Right atrium auricular region (tissue), 2 donors: ENCODE measurements around the gene CWF19L1. TPM values are rescaled to one million over a fixed set of nuclear protein-coding genes. Genes with fewer than 3 reads are reported as not detected.
"Not testable (repeated sequence)": the region's sequence is repeated elsewhere in the genome, so short reads cannot be mapped to it uniquely, and the experiment has no call there.

Source experiments
- DNase-seq: peaks from one replicate; pipeline ENCODE4 v3.0.0-alpha.2; 2019; ENCODE audit warnings: low spot score
- H3K27ac ChIP-seq, 2 donors: fragments of 200-600 bp; sonication (generic); 1 replicate in 1 of 2; 2 replicates in 1 of 2; pipeline ENCODE4 v1.5.1; 2016 to 2019
- H3K27me3 ChIP-seq, 2 donors: fragments of 200-600 bp; sonication (generic); one replicate each; pipeline versions ENCODE4 v1.5.1 to v1.6.0; 2017 to 2019
- H3K36me3 ChIP-seq: fragments of 200-600 bp; sonication (generic); one replicate; pipeline ENCODE4 v1.5.1; 2016
- H3K4me1 ChIP-seq, 2 donors: fragments of 200-600 bp; sonication (generic); one replicate each; pipeline versions ENCODE4 v1.5.1 to v1.6.0; 2017 to 2019
- H3K4me3 ChIP-seq, 2 donors: fragments of 200-600 bp; sonication (generic); 1 replicate in 1 of 2; 2 replicates in 1 of 2; pipeline ENCODE4 v1.5.1; 2017 to 2019; ENCODE audit warnings: mild to moderate bottlenecking in 1 of 2, moderate library complexity in 1 of 2
- H3K9me3 ChIP-seq, 2 donors: fragments of 200-600 bp; sonication (generic); one replicate each; pipeline ENCODE4 v1.5.1; 2019
- CTCF ChIP-seq, 2 donors: fragments of 200-600 bp; sonication (generic); IDR thresholded peaks; one replicate each; pipeline ENCODE4 v1.5.1; 2019; ENCODE audit warnings: antibody characterized with exemption in 2 of 2
- total RNA-seq, 2 donors: library from RNA; depleted of rRNA; stranded (reverse); fragments of >200 nt; gene quantifications; one replicate each; pipeline ENCODE4 v1.1.0, GENCODE V29; 2016

CWF19L1 gene
- total RNA-seq, 2 donors from 2014 or later: 8.1 to 10.5 TPM

- H3K27me3 ChIP-seq: no peaks in the 10 kb centered on the region
- H3K4me3 ChIP-seq: no peak overlapping the region
- peaks cover 0 to 17% of the 10 kb centered on the region in 2 donors for H3K4me1 ChIP-seq
- H3K27ac ChIP-seq: no peak overlapping the region
- DNase-seq: no peak
- no peaks in the 10 kb centered on the region for H3K9me3 ChIP-seq
- H3K36me3 ChIP-seq: no peaks in the 10 kb centered on the region
- TF ChIP-seq CTCF (IDR thresholded peaks at IDR 0.05): no peak
Measured at GRCh38 chr10:100289641-100290040, 22.2 kb upstream of the CWF19L1 start.

GRCh38 chr10:100288196-100288595, 20.8 kb upstream of the CWF19L1 start:
- Histone ChIP-seq H3K27ac (no peak overlapping the region), H3K36me3 (no peaks in the 10 kb centered on the region), H3K4me1 (peaks cover 0 to 31% of the 10 kb centered on the region in 2 donors), H3K4me3 (no peak overlapping the region), H3K9me3 (no peaks in the 10 kb centered on the region), H3K27me3 (no peaks in the 10 kb centered on the region)
- DNase-seq: no peak
- no peak for TF ChIP-seq CTCF (IDR thresholded peaks at IDR 0.05)

- H3K27me3 ChIP-seq: no peaks in the 10 kb centered on the region
- H3K27ac ChIP-seq: no peak overlapping the region
- TF ChIP-seq CTCF (IDR thresholded peaks at IDR 0.05): no peak
- DNase-seq: no peak
- H3K9me3 ChIP-seq: no peaks in the 10 kb centered on the region
- H3K4me1 ChIP-seq: peaks cover 0 to 35% of the 10 kb centered on the region in 2 donors
- peaks cover 2% of the 10 kb centered on the region for H3K36me3 ChIP-seq
- no peak overlapping the region for H3K4me3 ChIP-seq
Measured at GRCh38 chr10:100287756-100288155, 20.3 kb upstream of the CWF19L1 start.

- no peaks in the 10 kb centered on the region for H3K9me3 ChIP-seq
- peak in 1 of 2 donors; percentile 42 for TF ChIP-seq CTCF (IDR thresholded peaks at IDR 0.05)
- peak within 1 kb of the TSS; percentile 58 to 84 for H3K4me3 ChIP-seq
- H3K27ac ChIP-seq: peak within 1 kb of the TSS; percentile 87 to 96
- peaks cover 5% of the 10 kb centered on the region for H3K36me3 ChIP-seq
- peaks cover 0 to 42% of the 10 kb centered on the region in 2 donors for H3K4me1 ChIP-seq
- H3K27me3 ChIP-seq: no peaks in the 10 kb centered on the region
- peak; percentile 90 for DNase-seq
Measured at GRCh38 chr10:100286051-100287033, 18.9 kb upstream of the CWF19L1 start, which contains the start of gene BLOC1S2. TSS of gene BLOC1S2 (minus strand) at chr10:100286680. CDS start at chr10:100286659, 21 bp downstream.

GRCh38 chr10:100285326-100285725, 17.9 kb upstream of the CWF19L1 start:
- peak overlapping the region; percentile 58 to 84 for H3K4me3 ChIP-seq
- H3K27me3 ChIP-seq, H3K9me3 ChIP-seq, DNase-seq: not testable (repeated sequence)
- H3K27ac ChIP-seq: peak overlapping the region; percentile 87 to 96
- peaks cover 13% of the 10 kb centered on the region for H3K36me3 ChIP-seq
- peaks cover 0 to 42% of the 10 kb centered on the region in 2 donors for H3K4me1 ChIP-seq

GRCh38 chr10:100282907-100283306, 15.5 kb upstream of the CWF19L1 start:
- DNase-seq: no peak
- Histone ChIP-seq H3K27me3 (no peaks in the 10 kb centered on the region), H3K9me3 (no peaks in the 10 kb centered on the region), H3K4me3 (no peak overlapping the region), H3K36me3 (peaks cover 31% of the 10 kb centered on the region), H3K4me1 (peaks cover 0 to 42% of the 10 kb centered on the region in 2 donors), H3K27ac (no peak overlapping the region)
- TF ChIP-seq CTCF (IDR thresholded peaks at IDR 0.05): no peak

- H3K4me3 ChIP-seq, H3K4me1 ChIP-seq, H3K9me3 ChIP-seq, DNase-seq, H3K27ac ChIP-seq, H3K27me3 ChIP-seq: not testable (repeated sequence)
- H3K36me3 ChIP-seq: peaks cover 39% of the 10 kb centered on the region
Measured at GRCh38 chr10:100276971-100277370, 9.5 kb upstream of the CWF19L1 start.
